ENCODE measurements around the gene GTF3C4.

DNA sequence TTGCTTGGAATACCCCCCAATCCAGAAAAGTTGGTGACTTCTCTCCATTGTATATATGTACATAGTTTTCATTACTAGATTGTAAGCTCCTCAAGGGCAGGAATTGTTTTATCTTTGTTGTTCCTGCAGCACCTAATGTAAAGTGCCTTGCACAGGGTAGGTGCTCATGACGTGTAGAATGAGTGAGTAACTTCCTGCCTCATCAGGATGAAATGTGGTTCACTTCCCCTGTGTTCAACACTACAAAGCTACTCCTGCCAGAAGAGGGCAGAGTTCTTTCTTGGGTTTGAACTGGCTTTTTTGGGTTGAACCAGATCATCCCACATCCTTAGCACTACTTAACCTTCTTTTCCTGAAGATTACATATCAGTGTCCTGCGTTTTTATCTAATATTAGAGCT, 23.9 kb downstream of the GTF3C4 start:
- TF ChIP-seq EZH2 (IDR thresholded peaks at IDR 0.05), result no peak
- TF ChIP-seq POLR2AphosphoS5 (IDR thresholded peaks at IDR 0.05; ENCODE audit: borderline replicate concordance, low read depth, low read length), result no peak
- TF ChIP-seq FOXP2 (optimal IDR thresholded peaks at IDR 0.05; ENCODE audit: control extremely low read depth, extremely low read length, insufficient read depth), result no peak

Measured in SK-N-MC (cell line).